HG02840 (cell line): ENCODE measurements around the gene DTNB.
"Not testable (repeated sequence)": the region's sequence is repeated elsewhere in the genome, so short reads cannot be mapped to it uniquely, and the experiment has no call there.

ENCODE experiments used
- ATAC-seq: cut with Tn5 transposase; IDR thresholded peaks from one replicate; pipeline ENCODE4 v1.9.1; 2021; ENCODE audit warnings: mild to moderate bottlenecking, moderate library complexity, moderate number of reproducible peaks; ENCODE audit not compliant: unreplicated experiment, low FRiP score

The DTNB gene

GRCh38 chr2:25633801-25634200 lies 39.6 kb downstream of the DTNB start:
- ATAC-seq: not testable (repeated sequence)

GRCh38 chr2:25632396-25632795 lies 41.0 kb downstream of the DTNB start:
- no peak for ATAC-seq

- ATAC-seq: no peak
Measured at GRCh38 chr2:25624635-25625034, 48.7 kb downstream of the DTNB start.

GRCh38 chr2:25623361-25623760 lies 50.0 kb downstream of the DTNB start:
- no peak for ATAC-seq

GRCh38 chr2:25620711-25621110 lies 52.7 kb downstream of the DTNB start:
- no peak for ATAC-seq

- ATAC-seq: no peak
Measured at GRCh38 chr2:25620077-25620476, 53.3 kb downstream of the DTNB start.

- no peak for ATAC-seq
Measured at GRCh38 chr2:25619185-25619584, 54.2 kb downstream of the DTNB start.

GRCh38 chr2:25618676-25619075 lies 54.7 kb downstream of the DTNB start:
- ATAC-seq: no peak

GRCh38 chr2:25617948-25618646 lies 55.3 kb downstream of the DTNB start:
- no peak for ATAC-seq

- ATAC-seq: no peak
Measured at GRCh38 chr2:25615920-25616319, 57.5 kb downstream of the DTNB start.

GRCh38 chr2:25615386-25615785 lies 58.0 kb downstream of the DTNB start:
- ATAC-seq: no peak

- ATAC-seq: no peak
Measured at GRCh38 chr2:25614711-25615110, 58.7 kb downstream of the DTNB start.

- ATAC-seq: no peak
Measured at GRCh38 chr2:25608718-25609117, 64.7 kb downstream of the DTNB start.

GRCh38 chr2:25606892-25607291 lies 66.5 kb downstream of the DTNB start:
- no peak for ATAC-seq

GRCh38 chr2:25602333-25602723 lies 71.0 kb downstream of the DTNB start:
- no peak for ATAC-seq

GRCh38 chr2:25601711-25602332 lies 71.6 kb downstream of the DTNB start:
- ATAC-seq: not testable (repeated sequence)

- no peak for ATAC-seq
Measured at GRCh38 chr2:25598911-25599310, 74.5 kb downstream of the DTNB start.

- no peak for ATAC-seq
Measured at GRCh38 chr2:25598332-25598731, 75.0 kb downstream of the DTNB start.

GRCh38 chr2:25597881-25598280 lies 75.5 kb downstream of the DTNB start:
- ATAC-seq: no peak

GRCh38 chr2:25596516-25597244 lies 76.7 kb downstream of the DTNB start:
- ATAC-seq: no peak

GRCh38 chr2:25595393-25595792 lies 78.0 kb downstream of the DTNB start:
- ATAC-seq: no peak

GRCh38 chr2:25594991-25595390 lies 78.4 kb downstream of the DTNB start:
- no peak for ATAC-seq
